Activated CD4-positive, alpha-beta T cell treated with anti-CD3 and anti-CD28 coated beads for 48 hours (primary cell): ENCODE data around the gene NCF2.

Source experiments
- DNase-seq: peaks from one replicate; pipeline ENCODE4 v3.0.0-alpha.2; 2020

NCF2 gene

DNA sequence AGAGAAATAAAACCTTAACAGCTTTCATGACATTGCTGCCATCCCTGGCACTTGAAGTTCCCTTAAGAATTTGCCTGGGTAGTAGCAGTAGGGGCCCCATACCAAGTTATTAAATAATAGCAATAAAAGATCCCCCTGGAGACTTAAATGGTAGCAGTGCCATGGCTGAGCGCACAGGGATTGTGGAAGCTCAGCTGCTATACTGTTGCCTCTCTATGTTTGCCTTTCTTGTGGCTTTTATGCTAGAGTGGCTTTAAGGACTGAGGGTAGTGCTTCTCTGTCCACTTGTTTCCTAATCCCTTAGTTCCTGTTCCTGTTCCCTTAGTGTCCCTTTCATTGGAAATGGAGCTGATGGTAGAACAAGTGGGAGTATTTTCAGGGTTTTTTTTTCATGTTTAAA, 42.1 kb downstream of the NCF2 start:
- no peak for DNase-seq

DNA sequence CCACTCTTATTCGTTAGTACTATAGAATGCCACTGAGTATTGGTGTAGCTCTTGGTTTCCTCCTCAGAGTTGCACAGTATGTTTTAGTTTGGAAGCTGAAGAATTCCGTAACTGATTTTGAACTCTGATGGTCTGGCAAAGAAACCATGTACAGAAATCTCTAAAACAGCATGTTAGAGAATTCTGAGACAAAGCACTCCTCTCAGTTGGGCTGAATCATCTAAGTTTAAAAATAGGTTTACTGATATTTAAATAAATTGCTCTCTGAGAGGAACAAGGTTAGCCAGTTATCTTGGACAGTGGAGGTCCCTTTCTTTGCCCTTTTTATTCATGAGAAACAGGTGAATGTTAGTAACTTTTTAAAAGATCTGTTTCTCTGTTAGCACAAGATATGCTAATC, 43.8 kb downstream of the NCF2 start:
- no peak for DNase-seq

- DNase-seq = no peak
Measured at GRCh38 chr1:183544598-183545297, 45.5 kb downstream of the NCF2 start.

GRCh38 chr1:183543619-183544204, 46.5 kb downstream of the NCF2 start:
- no peak for DNase-seq

DNA sequence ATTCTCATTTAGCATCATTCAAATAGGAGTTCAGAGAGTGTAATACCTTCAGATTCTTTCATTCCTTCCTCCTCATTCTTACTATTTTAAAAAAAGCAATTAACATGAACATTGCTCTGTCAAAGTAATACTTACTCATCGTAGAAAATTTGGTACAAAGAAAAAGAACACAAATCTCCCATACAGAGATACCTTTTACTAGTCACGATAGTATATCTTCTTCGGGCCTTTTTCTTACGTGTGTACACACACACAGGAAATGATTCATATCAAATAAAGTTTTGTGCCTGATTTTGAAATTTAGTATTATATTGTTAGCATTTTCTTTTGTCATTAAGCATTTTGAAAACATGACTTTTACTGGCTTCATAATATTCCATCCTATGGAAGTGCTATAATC, 52.9 kb downstream of the NCF2 start:
- no peak for DNase-seq

DNA sequence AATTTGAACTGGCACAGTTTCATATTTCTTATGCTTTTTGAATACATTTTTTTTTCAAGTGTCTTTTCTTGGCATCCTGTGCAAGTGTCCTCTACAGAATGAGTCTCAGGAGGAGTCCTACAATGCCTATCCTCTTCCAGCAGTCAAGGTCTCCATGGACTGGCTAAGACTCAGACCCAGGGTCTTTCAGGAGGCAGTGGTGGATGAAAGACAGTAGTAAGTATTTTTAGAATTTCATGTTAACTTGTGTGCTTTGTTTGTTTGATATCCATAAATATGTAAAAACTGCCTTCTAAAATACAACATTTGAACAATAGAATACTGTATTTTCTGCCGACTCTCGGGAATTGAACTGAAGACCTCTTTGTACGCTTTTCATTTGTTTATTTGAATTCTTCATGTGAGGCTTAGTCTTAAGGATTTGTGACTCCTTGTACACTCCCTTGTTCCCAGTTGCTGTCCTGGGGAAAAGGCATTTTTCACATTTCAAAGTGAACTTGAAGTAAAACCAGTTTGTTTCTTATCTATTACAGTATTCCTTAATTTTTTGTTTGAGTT, 56.6 kb downstream of the NCF2 start:
- DNase-seq = no peak

DNA sequence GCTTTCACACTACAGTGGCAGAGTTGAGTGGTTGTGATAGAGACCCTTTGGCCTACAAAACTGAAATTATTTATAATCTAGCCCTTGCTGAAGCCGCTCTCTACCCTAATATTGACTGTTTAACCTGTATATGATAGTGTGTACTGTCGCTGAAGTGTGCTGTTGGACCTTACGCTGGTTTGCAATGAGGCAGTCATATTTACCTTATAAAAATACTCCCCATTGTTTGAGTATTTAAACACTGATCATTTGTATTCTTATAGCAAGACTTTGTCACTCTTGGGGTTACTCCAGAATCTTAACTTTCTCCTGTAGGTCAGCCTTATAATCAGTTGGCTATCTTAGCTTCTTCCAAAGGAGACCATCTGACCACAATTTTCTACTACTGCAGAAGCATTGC, 61.7 kb downstream of the NCF2 start:
- DNase-seq = no peak

DNA sequence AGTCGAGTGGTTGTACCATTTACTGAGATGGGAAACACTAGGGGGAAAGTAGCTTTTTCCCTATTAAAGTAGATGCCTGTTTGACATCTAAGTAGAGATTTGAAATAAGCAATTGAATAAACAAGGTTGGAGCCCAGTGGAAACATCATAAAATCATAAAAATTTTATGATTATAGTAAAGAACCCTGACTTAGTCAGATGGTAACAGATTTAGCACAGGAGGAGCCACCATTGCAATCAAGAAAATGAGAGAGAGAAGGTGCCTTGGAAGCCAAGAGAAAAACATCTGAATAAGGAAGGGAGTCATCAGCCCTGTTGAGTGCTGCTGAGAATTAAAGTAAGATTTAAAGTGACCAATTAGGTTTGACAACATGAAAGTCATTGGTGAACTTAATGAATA, 68.2 kb downstream of the NCF2 start:
- DNase-seq = no peak

DNA sequence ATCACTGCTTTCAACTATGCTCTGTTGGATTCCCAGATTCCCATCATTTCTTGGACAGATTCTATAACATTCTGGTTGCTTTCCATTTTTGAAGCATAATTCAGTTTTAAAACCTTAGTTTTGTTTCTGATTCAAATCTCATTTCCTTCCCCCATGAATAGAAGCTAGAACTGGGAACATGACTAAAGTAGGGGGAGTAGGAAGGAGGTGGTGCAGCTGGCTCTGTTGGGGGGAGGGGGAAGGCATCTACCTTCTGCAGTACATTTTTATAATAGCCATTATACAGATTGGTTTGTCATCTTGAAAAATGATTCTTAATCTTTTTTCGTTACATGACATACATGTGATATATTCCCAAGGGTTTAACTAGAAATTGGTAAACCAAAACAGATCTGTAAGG, 69.9 kb downstream of the NCF2 start:
- DNase-seq = no peak

GRCh38 chr1:183517401-183517800, 72.9 kb downstream of the NCF2 start:
- DNase-seq = no peak

- no peak for DNase-seq
Measured at GRCh38 chr1:183516725-183517124, 73.5 kb downstream of the NCF2 start.

DNA sequence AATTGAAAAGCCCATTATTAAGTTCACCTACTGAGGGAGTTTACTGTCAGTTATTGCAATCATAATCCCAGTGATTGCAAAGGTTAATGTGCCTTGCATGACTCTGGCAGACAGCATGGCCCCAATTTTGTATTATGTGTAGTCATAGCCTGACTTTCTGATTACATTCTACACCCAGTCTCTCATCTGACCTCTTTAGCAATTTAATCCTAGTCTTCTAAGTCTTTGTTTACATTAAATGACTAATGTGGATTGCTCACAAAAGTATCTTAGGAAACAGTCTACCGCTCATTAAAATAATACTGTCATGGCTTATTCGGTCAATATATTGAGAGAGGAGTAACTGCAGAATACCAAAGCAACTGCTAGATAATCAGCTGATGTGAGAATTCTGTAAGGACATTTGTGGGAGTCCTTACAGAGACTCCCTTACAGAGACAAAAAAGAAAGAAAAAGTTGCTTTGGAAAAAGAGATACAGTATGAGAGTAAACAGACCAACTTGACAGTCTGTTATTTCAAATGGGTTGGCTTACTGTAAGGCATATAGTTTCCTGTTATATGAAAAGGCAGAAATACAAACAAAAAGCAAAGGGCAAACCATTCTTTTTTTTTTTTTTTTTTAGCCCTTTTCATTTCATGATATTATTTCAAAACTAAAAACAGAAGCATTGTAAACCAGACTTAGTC, 75.1 kb downstream of the NCF2 start:
- no peak for DNase-seq

DNA sequence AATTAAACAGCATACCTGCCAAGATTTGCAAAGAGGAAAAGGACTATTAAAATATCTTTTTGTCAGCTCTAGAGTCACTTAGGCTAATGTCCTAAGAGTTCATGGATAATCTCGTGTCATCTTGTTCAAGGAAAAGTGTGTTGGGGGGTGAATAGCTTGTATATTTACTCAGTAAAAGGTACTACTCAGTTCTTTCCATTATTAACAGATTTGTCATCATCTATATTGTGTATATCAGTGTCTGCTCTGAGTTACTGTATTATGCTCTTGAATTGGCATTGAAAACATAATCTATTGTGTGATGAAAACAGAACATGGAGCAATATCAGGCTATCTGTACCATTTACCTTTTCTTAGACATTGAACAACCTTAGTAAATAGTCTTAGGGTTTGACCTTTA, 76.0 kb downstream of the NCF2 start:
- no peak for DNase-seq

DNA sequence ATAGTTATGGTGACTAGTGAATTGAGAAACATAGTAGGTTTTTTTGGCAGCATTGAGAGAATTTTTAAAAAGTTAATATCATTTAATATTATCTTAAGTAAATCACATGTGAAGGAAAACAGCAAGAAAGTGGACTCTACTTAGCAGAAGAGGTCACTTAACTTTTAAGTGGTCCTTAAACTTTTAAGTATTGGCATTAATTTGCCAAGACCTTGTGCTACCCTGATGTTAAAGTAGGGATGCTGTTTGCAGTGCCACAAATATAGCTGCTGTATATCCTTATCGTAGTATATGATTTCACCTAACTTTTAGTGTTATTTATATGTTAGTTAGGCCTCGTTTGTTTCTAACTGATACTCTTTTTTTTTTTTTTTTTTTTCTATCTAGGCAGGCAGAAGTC, 77.8 kb downstream of the NCF2 start:
- no peak for DNase-seq

GRCh38 chr1:183508694-183509093, 81.6 kb downstream of the NCF2 start:
- no peak for DNase-seq

- DNase-seq = no peak
Measured at GRCh38 chr1:183506561-183506960, 83.7 kb downstream of the NCF2 start.
